Natural killer cell (primary cell): ENCODE results near the gene CCDC197. TPM values are rescaled to one million over a fixed set of nuclear protein-coding genes. Genes with fewer than 3 reads are reported as not detected.

Experiments used
- ATAC-seq, 3 donors: fragments of 150-1000 bp in 2 of 3; fragments of 200-7000 bp in 1 of 3; cut with Tn5 transposase; 1 replicate in 1 of 3; 2 replicates in 2 of 3; pipeline ENCODE4 v1.10.0; 2021; ENCODE audit warnings: mild to moderate bottlenecking in 2 of 3, moderate library complexity in 2 of 3
- DNase-seq, 2 donors: peaks; one replicate each; pipeline versions ENCODE4 v3.0.0 to v3.0.0-alpha.2; 2013 to 2021; ENCODE audit warnings: mixed read lengths in 1 of 2
- H3K27ac ChIP-seq: one replicate; pipeline ENCODE4 v1.5.1; 2013; ENCODE audit warnings: mild to moderate bottlenecking, low read length
- H3K27me3 ChIP-seq: one replicate; pipeline ENCODE4 v1.6.1; 2013; ENCODE audit warnings: low read length; ENCODE audit not compliant: control insufficient read depth, insufficient read depth
- H3K36me3 ChIP-seq: one replicate; pipeline ENCODE4 v1.6.1; 2013; ENCODE audit warnings: low read length; ENCODE audit not compliant: control insufficient read depth, insufficient read depth
- H3K4me1 ChIP-seq: one replicate; pipeline ENCODE4 v1.6.1; 2013; ENCODE audit warnings: low read length; ENCODE audit not compliant: control insufficient read depth, insufficient read depth
- H3K4me3 ChIP-seq: one replicate; pipeline ENCODE4 v1.5.1; 2013; ENCODE audit warnings: low read length
- H3K9me3 ChIP-seq: one replicate; pipeline ENCODE4 v1.6.1; 2013; ENCODE audit warnings: low read length; ENCODE audit not compliant: control insufficient read depth, insufficient read depth
- H3K27ac Mint-ChIP-seq, 2 donors: one replicate each; pipeline ENCODE4 v1.8.0; 2022; ENCODE audit warnings: mild to moderate bottlenecking in 2 of 2, mixed read lengths in 2 of 2, moderate library complexity in 1 of 2
- H3K27me3 Mint-ChIP-seq, 2 donors: one replicate each; pipeline ENCODE4 v1.8.0; 2022; ENCODE audit warnings: low read depth in 2 of 2, mixed read lengths in 2 of 2
- H3K36me3 Mint-ChIP-seq: one replicate; pipeline ENCODE4 v1.8.0; 2022; ENCODE audit warnings: mixed read lengths
- H3K4me1 Mint-ChIP-seq, 2 donors: one replicate each; pipeline ENCODE4 v1.8.0; 2022; ENCODE audit warnings: mixed read lengths in 2 of 2
- H3K4me3 Mint-ChIP-seq: one replicate; pipeline ENCODE4 v1.8.0; 2022; ENCODE audit warnings: mild to moderate bottlenecking, moderate library complexity, mixed read lengths
- H3K9me3 Mint-ChIP-seq, 2 donors: one replicate each; pipeline ENCODE4 v1.8.0; 2022; ENCODE audit warnings: mixed read lengths in 2 of 2
- WGBS: methylation state at CpG from one replicate; pipeline ENCODE4 v1.1.7; 2013; ENCODE audit warnings: missing lambda C conversion rate; ENCODE audit not compliant: insufficient coverage; 5-methylcytosine and 5-hydroxymethylcytosine counted together
- intact Hi-C: fragments of 100-400 bp; cut with micrococcal nuclease; formaldehyde crosslinking; loops from one replicate; pipeline ENCODE4 v1.14.2; 2022
- total RNA-seq, 4 donors: library from RNA; stranded (reverse); fragments of 120-200 nt in 1 of 4; gene quantifications; one replicate each; pipeline versions ENCODE4 v1.2.3 to v1.2.4, GENCODE V29; 2013 to 2022
- TF ChIP-seq, protein P1 (sequence below): fragments of 200-600 bp; IDR thresholded peaks from one replicate; pipeline ENCODE4 v1.8.0; 2022; ENCODE audit warnings: antibody characterized with exemption

The CCDC197 gene
- total RNA-seq, 3 donors from 2014 or later (not counting 1 experiment from before 2014, with no cell fraction given) = not detected

DNA sequence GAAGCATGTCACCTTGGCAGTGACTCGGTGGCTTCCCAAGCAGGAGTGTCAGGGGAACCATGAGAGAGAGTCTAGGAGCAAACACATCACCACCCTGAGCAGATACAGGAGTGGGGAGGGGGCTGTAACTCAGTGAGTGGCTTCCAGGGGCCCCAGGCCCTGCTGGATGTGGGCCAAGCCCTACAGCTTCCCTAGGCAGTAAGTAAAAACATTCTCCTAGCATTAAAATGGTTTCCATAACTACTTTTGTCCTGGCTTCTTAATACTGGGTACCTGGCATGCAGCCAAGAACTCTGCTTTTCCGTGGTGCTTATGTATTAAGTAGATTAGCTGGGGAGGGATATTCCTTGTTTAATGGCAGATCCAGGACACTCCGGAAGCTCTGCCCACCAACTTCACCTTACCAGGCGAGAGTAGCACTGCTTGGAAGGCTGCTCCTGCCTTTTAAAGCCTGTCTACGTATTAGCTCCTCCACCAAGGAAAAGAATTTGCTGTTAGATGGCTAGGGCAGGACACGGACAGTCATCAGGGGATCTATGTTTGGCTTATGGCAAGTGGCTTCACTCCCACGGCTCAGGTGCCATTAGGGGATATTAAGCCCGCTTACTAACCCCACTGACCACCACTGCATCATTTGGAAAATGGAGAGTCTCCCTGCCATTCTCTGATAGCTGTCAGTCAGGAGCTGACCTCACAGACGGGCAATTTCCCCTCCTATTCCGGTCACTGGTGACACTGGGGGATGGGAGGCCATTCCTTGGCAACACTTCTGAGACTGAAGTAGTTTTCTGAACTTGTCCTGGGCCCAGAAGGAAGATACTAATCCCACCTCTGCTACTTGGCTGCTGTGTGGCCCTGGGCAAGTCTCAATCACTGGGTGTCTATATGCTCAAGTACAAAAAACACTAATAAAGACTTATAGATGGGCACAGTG is 51.9 kb downstream of the CCDC197 start:
- Histone ChIP-seq H3K36me3 (peaks cover 71% of the 10 kb centered on the region), H3K4me1 (no peaks in the 10 kb centered on the region), H3K4me3 (no peak overlapping the region), H3K27me3 (no peaks in the 10 kb centered on the region), H3K27ac (no peak overlapping the region), H3K9me3 (no peaks in the 10 kb centered on the region)
- ATAC-seq = no peak
- no peaks in the 10 kb centered on the region for H3K27me3 Mint-ChIP-seq
- intact Hi-C loops = no loop called here
- DNase-seq = peak in 1 of 2 donors; percentile 11
- peak overlapping the region in 1 of 2 donors; percentile 51 for H3K27ac Mint-ChIP-seq
- TF ChIP-seq, protein P1, sequence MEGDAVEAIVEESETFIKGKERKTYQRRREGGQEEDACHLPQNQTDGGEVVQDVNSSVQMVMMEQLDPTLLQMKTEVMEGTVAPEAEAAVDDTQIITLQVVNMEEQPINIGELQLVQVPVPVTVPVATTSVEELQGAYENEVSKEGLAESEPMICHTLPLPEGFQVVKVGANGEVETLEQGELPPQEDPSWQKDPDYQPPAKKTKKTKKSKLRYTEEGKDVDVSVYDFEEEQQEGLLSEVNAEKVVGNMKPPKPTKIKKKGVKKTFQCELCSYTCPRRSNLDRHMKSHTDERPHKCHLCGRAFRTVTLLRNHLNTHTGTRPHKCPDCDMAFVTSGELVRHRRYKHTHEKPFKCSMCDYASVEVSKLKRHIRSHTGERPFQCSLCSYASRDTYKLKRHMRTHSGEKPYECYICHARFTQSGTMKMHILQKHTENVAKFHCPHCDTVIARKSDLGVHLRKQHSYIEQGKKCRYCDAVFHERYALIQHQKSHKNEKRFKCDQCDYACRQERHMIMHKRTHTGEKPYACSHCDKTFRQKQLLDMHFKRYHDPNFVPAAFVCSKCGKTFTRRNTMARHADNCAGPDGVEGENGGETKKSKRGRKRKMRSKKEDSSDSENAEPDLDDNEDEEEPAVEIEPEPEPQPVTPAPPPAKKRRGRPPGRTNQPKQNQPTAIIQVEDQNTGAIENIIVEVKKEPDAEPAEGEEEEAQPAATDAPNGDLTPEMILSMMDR = no peak
- 87% methylated on average over 10 of the region's 10 CpGs for WGBS
- H3K36me3 Mint-ChIP-seq = peaks cover 43% of the 10 kb centered on the region
- H3K9me3 Mint-ChIP-seq = no peaks in the 10 kb centered on the region
- H3K4me1 Mint-ChIP-seq = peaks cover under 1 to 8% of the 10 kb centered on the region in 2 donors
- no peak overlapping the region for H3K4me3 Mint-ChIP-seq

DNA sequence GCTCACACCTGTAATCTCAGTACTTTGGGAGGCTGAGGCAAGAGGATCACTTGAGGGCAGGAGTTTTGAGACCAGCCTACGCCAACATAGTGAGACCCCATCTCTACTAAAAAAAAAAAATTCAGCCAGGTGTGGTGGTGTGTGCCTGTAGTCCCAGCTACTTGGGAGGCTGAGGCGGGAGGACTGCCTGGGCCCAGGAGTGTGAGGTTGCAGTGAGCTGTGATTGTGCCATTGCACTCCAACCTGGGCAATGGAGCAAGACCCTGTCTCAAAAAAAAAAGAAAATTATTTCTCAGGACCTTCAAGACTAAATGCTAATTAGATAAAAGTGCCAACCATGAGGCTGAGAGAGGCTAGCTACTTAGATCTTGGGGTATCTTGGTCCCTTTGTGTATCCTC is 52.5 kb downstream of the CCDC197 start:
- intact Hi-C loops = no loop called here
- peaks cover 50% of the 10 kb centered on the region for H3K36me3 Mint-ChIP-seq
- H3K4me3 Mint-ChIP-seq = no peak overlapping the region
- no peak for ATAC-seq
- no peak overlapping the region for H3K27ac Mint-ChIP-seq
- 100% methylated on average over 1 of the region's 2 CpGs for WGBS
- H3K4me3 ChIP-seq = no peak overlapping the region
- peaks cover 75% of the 10 kb centered on the region for H3K36me3 ChIP-seq
- peaks cover 7 to 14% of the 10 kb centered on the region in 2 donors for H3K4me1 Mint-ChIP-seq
- no peaks in the 10 kb centered on the region for H3K4me1 ChIP-seq
- DNase-seq = no peak
- no peak overlapping the region for H3K27ac ChIP-seq
- H3K9me3 Mint-ChIP-seq = no peaks in the 10 kb centered on the region
- H3K27me3 Mint-ChIP-seq = no peaks in the 10 kb centered on the region
- TF ChIP-seq, protein P1 = no peak
- no peaks in the 10 kb centered on the region for H3K9me3 ChIP-seq
- H3K27me3 ChIP-seq = no peaks in the 10 kb centered on the region

DNA sequence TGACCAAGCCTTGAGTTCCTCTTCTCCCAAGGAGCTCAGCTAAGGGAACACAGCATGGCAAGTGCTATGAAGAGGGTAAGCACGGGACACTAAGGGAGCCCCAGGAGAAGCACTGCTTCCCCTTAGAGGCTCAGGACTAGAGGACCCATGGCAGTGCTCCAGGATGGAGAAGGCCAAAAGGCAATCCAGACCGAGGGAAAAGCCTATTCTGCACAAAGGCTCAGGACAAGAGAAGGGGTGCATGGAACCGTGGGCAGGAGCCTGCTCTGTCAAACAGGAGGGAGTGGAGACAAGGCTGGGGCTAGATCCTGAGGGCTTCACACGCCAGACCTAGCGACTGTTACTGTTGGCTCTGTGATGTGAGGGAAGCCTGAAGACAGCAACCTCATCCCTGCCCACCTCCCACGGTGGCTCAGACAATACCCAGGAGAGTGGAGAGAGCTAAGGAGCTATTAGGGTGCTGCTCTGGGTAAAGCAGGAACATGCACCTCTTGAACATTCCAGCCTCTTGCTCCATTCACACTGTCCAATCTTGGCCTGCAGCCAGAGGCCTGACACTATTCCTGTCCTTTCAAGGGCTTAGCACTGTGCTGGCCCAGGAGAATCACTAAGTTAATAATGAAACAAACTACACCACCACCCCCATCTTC is 53.3 kb downstream of the CCDC197 start:
- Histone ChIP-seq H3K4me3 (no peak overlapping the region), H3K9me3 (no peaks in the 10 kb centered on the region), H3K27ac (no peak overlapping the region), H3K27me3 (no peaks in the 10 kb centered on the region), H3K4me1 (no peaks in the 10 kb centered on the region), H3K36me3 (peaks cover 82% of the 10 kb centered on the region)
- TF ChIP-seq, protein P1 = no peak
- peak in 1 of 2 donors; percentile 12 for DNase-seq
- intact Hi-C loops = no loop called here
- Mint-ChIP-seq H3K27me3 (no peaks in the 10 kb centered on the region), H3K4me1 (peaks cover 14 to 17% of the 10 kb centered on the region in 2 donors), H3K36me3 (peaks cover 50% of the 10 kb centered on the region), H3K4me3 (no peak overlapping the region), H3K9me3 (no peaks in the 10 kb centered on the region), H3K27ac (no peak overlapping the region)
- 96% methylated on average over 5 of the region's 6 CpGs for WGBS
- no peak for ATAC-seq
